ENCODE data around the gene KPTN. TPM values are rescaled to one million over a fixed set of nuclear protein-coding genes. Genes with fewer than 3 reads are reported as not detected.

Gene KPTN
- total RNA-seq, 4 donors from 2014 or later = 7.1 to 22.3 (median 13.4) TPM

DNA sequence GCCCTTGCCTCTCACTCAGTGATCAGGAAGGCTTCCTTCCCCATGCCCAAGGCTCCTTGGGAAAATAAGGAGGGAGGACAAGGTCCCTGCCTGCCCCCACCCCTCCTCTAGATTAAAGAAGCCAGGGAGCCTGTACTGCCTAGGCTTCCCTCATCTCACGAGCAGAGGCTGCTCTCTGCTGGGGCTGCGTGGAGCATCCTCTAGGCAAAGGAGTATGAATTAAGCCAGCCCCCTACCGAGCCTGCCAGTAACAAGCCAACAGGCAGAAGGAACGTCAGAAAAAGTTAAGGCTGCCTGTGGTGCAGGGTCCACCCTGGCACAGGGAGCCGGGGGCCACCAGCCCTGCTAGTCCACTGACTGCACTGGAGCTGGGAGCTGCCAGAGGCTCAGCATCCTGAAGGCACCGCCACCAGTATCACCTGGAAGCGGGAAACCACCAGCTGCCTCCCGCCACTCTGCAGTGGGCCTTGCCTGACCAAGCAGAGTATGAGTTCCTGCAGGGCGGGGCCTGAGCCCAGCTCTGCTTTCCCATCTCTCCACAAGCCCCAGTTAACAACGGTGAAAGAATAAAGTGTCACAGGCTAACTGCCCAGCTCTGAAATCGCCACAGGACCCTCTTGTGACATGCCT lies 24.0 kb upstream of the KPTN start:
- H3K9me3 ChIP-seq = no peaks in the 10 kb centered on the region
- H3K27ac ChIP-seq = no peak overlapping the region
- no peak overlapping the region for H3K4me3 ChIP-seq
- DNase-seq = no peak
- peaks cover 7 to 57% (median 10%) of the 10 kb centered on the region in 4 donors for H3K4me1 ChIP-seq
- no peaks in the 10 kb centered on the region for H3K27me3 ChIP-seq
- no peak for TF ChIP-seq POLR2A (IDR thresholded peaks at IDR 0.05)
- TF ChIP-seq, protein P1, sequence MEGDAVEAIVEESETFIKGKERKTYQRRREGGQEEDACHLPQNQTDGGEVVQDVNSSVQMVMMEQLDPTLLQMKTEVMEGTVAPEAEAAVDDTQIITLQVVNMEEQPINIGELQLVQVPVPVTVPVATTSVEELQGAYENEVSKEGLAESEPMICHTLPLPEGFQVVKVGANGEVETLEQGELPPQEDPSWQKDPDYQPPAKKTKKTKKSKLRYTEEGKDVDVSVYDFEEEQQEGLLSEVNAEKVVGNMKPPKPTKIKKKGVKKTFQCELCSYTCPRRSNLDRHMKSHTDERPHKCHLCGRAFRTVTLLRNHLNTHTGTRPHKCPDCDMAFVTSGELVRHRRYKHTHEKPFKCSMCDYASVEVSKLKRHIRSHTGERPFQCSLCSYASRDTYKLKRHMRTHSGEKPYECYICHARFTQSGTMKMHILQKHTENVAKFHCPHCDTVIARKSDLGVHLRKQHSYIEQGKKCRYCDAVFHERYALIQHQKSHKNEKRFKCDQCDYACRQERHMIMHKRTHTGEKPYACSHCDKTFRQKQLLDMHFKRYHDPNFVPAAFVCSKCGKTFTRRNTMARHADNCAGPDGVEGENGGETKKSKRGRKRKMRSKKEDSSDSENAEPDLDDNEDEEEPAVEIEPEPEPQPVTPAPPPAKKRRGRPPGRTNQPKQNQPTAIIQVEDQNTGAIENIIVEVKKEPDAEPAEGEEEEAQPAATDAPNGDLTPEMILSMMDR (IDR thresholded peaks at IDR 0.05) = no peak
- H3K36me3 ChIP-seq = peaks cover 0 to 35% (median 0%) of the 10 kb centered on the region in 3 donors

DNA sequence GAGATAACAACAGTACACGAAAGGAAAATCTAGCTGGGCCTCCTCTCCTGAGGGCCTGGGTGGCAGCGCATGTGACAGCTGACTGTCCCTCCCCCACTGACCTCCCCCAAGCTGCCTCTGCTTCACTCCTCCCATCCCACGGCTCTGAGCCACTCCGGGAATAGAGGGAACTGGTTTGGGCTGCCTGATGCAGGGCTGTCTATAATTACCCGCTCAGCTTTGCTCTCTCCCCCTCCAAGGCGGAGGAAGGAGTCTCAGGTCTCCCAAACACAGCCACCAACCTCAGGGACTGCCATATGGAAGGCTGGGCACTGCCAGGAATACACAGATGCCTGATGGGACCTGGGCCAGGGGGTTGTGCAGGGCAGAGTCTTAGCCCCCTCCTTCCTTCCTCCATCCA lies 23.0 kb upstream of the KPTN start:
- Histone ChIP-seq H3K4me3 (no peak overlapping the region), H3K36me3 (peaks cover 0 to 44% (median 0%) of the 10 kb centered on the region in 3 donors), H3K9me3 (no peaks in the 10 kb centered on the region), H3K27ac (no peak overlapping the region), H3K27me3 (no peaks in the 10 kb centered on the region), H3K4me1 (peaks cover 2 to 47% (median 4%) of the 10 kb centered on the region in 4 donors)
- TF ChIP-seq POLR2A (IDR thresholded peaks at IDR 0.05) = no peak
- TF ChIP-seq, protein P1 (IDR thresholded peaks at IDR 0.05) = no peak
- no peak for DNase-seq

DNA sequence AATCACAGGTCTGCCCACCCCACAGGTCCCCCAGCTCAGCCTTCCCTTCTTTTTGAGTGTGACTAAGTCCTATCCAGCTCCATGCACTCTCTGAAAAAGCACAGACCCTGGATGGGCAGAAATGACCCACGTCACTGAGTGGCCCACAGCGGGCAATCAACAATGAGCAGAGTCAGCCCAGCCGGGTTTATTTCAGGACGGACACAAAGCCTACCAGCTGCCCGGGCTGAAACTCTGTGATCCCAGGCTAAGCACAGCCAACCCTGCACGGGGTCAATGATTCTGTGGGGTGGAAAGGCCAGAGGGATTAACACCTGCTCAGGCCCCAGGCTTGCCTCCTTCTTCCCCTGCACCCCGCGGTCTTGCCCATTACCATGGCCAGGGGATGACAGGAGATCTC lies 22.4 kb upstream of the KPTN start:
- peaks cover 0 to 48% (median 0%) of the 10 kb centered on the region in 3 donors for H3K36me3 ChIP-seq
- H3K27me3 ChIP-seq = no peaks in the 10 kb centered on the region
- H3K27ac ChIP-seq = no peak overlapping the region
- no peak overlapping the region for H3K4me3 ChIP-seq
- no peaks in the 10 kb centered on the region for H3K9me3 ChIP-seq
- H3K4me1 ChIP-seq = peaks cover 0 to 42% (median 0%) of the 10 kb centered on the region in 4 donors
- no peak for DNase-seq
- no peak for TF ChIP-seq POLR2A (IDR thresholded peaks at IDR 0.05)
- TF ChIP-seq, protein P1 (IDR thresholded peaks at IDR 0.05) = no peak

DNA sequence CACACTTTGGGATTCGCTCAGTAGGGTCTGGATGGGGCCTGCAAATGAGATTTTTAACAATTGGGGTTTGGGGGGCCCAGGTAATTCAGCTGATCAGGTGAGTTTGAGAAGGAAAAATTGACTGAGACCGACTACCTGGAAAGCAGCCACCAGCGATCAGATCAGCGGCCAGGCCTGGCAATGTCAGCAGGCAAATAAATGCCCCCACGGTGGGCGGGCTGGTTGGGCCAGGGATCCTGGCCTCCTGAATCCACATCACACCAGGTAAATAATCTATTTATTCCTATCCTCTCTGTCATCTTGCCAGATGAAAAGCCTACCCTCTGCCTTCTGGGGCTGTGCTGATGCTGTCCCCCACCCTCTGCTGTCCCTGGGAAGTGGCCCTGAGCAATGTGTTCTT lies 21.5 kb upstream of the KPTN start:
- no peaks in the 10 kb centered on the region for H3K27me3 ChIP-seq
- no peaks in the 10 kb centered on the region for H3K9me3 ChIP-seq
- H3K4me3 ChIP-seq = no peak overlapping the region
- peaks cover 0 to 32% (median 0%) of the 10 kb centered on the region in 4 donors for H3K4me1 ChIP-seq
- H3K27ac ChIP-seq = no peak overlapping the region
- no peak for DNase-seq
- TF ChIP-seq, protein P1 (IDR thresholded peaks at IDR 0.05) = no peak
- TF ChIP-seq POLR2A (IDR thresholded peaks at IDR 0.05) = no peak
- H3K36me3 ChIP-seq = peaks cover 0 to 57% (median 0%) of the 10 kb centered on the region in 3 donors

DNA sequence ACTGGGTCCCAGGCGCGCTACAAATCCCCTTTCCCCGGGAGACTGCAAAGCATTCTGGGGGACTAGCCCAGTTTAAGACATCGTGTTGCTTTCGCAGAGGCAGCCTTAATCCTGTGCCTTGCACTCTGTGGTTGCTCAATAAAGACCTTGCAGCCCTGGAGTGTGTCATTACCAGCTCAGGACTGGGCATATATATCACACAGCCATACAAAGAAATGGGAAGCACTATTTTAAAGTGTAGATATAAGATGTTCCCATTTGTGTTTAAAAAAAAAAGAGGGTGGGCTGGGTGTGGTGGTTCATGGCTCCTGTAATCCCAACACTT lies 19.8 kb upstream of the KPTN start:
- no peak overlapping the region for H3K4me3 ChIP-seq
- H3K9me3 ChIP-seq = no peaks in the 10 kb centered on the region
- H3K27me3 ChIP-seq = no peaks in the 10 kb centered on the region
- TF ChIP-seq POLR2A (IDR thresholded peaks at IDR 0.05) = no peak
- TF ChIP-seq, protein P1 (IDR thresholded peaks at IDR 0.05) = no peak
- peaks cover 0 to 21% (median 0%) of the 10 kb centered on the region in 4 donors for H3K4me1 ChIP-seq
- peaks cover 0 to 68% (median 0%) of the 10 kb centered on the region in 3 donors for H3K36me3 ChIP-seq
- DNase-seq = no peak
- no peak overlapping the region for H3K27ac ChIP-seq
